Osteocyte (in vitro differentiated cells): ENCODE data around the gene LIMCH1. TPM values are rescaled to one million over a fixed set of nuclear protein-coding genes. Genes with fewer than 3 reads are reported as not detected.

Experiments used
- DNase-seq: peaks from one replicate; pipeline ENCODE4 v3.0.0; 2021; ENCODE audit warnings: mixed read lengths; ENCODE audit not compliant: unreplicated experiment; ENCODE audit errors: extremely low spot score
- H3K27ac Mint-ChIP-seq: one replicate; pipeline ENCODE4 v1.8.0; 2021; ENCODE audit warnings: mild to moderate bottlenecking, mixed read lengths; ENCODE audit not compliant: unreplicated experiment
- H3K27me3 Mint-ChIP-seq: one replicate; pipeline ENCODE4 v1.8.0; 2021; ENCODE audit warnings: mixed read lengths; ENCODE audit not compliant: unreplicated experiment
- H3K36me3 Mint-ChIP-seq: one replicate; pipeline ENCODE4 v1.8.0; 2021; ENCODE audit warnings: mixed read lengths; ENCODE audit not compliant: unreplicated experiment
- H3K4me1 Mint-ChIP-seq: one replicate; pipeline ENCODE4 v1.8.0; 2021; ENCODE audit warnings: mixed read lengths; ENCODE audit not compliant: unreplicated experiment
- H3K4me3 Mint-ChIP-seq: one replicate; pipeline ENCODE4 v1.8.0; 2021; ENCODE audit warnings: mild to moderate bottlenecking, moderate library complexity, mixed read lengths; ENCODE audit not compliant: unreplicated experiment
- H3K9me3 Mint-ChIP-seq: one replicate; pipeline ENCODE4 v1.8.0; 2021; ENCODE audit warnings: mixed read lengths; ENCODE audit not compliant: unreplicated experiment
- CTCF ChIP-seq: fragments of 200-600 bp; sonication (generic); IDR thresholded peaks from 2 replicates; pipeline ENCODE4 v1.5.0; 2021; ENCODE audit warnings: antibody characterized with exemption, mild to moderate bottlenecking, moderate library complexity
- total RNA-seq: library from RNA; stranded (reverse); gene quantifications from 2 replicates; pipeline ENCODE4 v1.2.1, GENCODE V29; 2021

The LIMCH1 gene
- total RNA-seq, 1 donor from 2014 or later, result 0.43 TPM

GRCh38 chr4:41534404-41534803 lies 3.6 kb upstream of the LIMCH1 start:
- Mint-ChIP-seq H3K27me3 (peaks cover 17% of the 10 kb centered on the region), H3K4me3 (no peak overlapping the region), H3K9me3 (no peaks in the 10 kb centered on the region), H3K27ac (no peak overlapping the region), H3K36me3 (no peaks in the 10 kb centered on the region), H3K4me1 (no peaks in the 10 kb centered on the region)
- no peak for TF ChIP-seq CTCF
- DNase-seq, result no peak

DNA sequence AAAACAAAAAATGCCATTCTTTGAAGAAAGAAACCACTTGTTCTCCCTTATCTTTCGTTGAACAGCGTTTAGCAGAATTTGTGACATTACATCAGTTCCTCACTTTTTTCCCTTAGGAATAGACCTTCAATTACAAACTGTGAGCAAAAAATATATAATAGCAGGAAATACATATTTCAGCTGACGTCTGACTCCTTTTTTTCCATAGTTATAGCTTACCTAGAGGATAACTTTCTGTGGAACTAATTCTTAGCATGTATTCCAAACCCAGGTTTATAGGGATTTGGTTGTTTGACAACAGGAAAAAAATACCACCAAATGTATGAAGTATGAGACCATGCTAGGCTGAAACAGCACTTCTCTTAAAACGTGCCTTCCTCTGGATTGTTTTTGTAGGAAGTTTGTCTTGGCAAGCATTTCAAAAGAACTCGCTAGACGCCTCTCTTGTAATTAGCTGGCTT lies 2.0 kb upstream of the LIMCH1 start:
- no peak for DNase-seq
- Mint-ChIP-seq H3K4me3 (no peak overlapping the region), H3K9me3 (no peaks in the 10 kb centered on the region), H3K27ac (no peak overlapping the region), H3K36me3 (no peaks in the 10 kb centered on the region), H3K27me3 (peaks cover 26% of the 10 kb centered on the region), H3K4me1 (no peaks in the 10 kb centered on the region)
- TF ChIP-seq CTCF, result no peak

GRCh38 chr4:41537292-41537890 lies 566 bp upstream of the LIMCH1 start:
- H3K4me3 Mint-ChIP-seq, result no peak overlapping the region
- peaks cover 27% of the 10 kb centered on the region for H3K27me3 Mint-ChIP-seq
- no peaks in the 10 kb centered on the region for H3K9me3 Mint-ChIP-seq
- no peak overlapping the region for H3K27ac Mint-ChIP-seq
- no peak for DNase-seq
- no peak for TF ChIP-seq CTCF
- H3K4me1 Mint-ChIP-seq, result no peaks in the 10 kb centered on the region
- no peaks in the 10 kb centered on the region for H3K36me3 Mint-ChIP-seq

- Mint-ChIP-seq H3K9me3 (no peaks in the 10 kb centered on the region), H3K27me3 (peaks cover 27% of the 10 kb centered on the region), H3K4me1 (no peaks in the 10 kb centered on the region), H3K36me3 (no peaks in the 10 kb centered on the region), H3K4me3 (no peak overlapping the region), H3K27ac (no peak overlapping the region)
- TF ChIP-seq CTCF, result no peak
- DNase-seq, result no peak
These were observed 1.0 kb downstream of the LIMCH1 start for GRCh38 chr4:41538887-41539498.

- H3K27ac Mint-ChIP-seq, result no peak overlapping the region
- H3K4me1 Mint-ChIP-seq, result no peaks in the 10 kb centered on the region
- no peak for DNase-seq
- H3K36me3 Mint-ChIP-seq, result no peaks in the 10 kb centered on the region
- peaks cover 29% of the 10 kb centered on the region for H3K27me3 Mint-ChIP-seq
- TF ChIP-seq CTCF, result no peak
- no peaks in the 10 kb centered on the region for H3K9me3 Mint-ChIP-seq
- H3K4me3 Mint-ChIP-seq, result no peak overlapping the region
These were observed 1.8 kb downstream of the LIMCH1 start for GRCh38 chr4:41539711-41540110.
